ENCODE results near the gene DLGAP1. TPM values are rescaled to one million over a fixed set of nuclear protein-coding genes. Genes with fewer than 3 reads are reported as not detected.

Gene DLGAP1
- total RNA-seq, 1 donor from 2014 or later, result 2.0 TPM

GRCh38 chr18:4198956-4199355 is 256.2 kb downstream of the DLGAP1 start:
- intact Hi-C loops (cut with DNase I), result no loop called here
- Histone ChIP-seq H3K4me3 (no peak overlapping the region), H3K27ac (no peak overlapping the region), H3K36me3 (no peaks in the 10 kb centered on the region), H3K27me3 (no peaks in the 10 kb centered on the region), H3K4me1 (no peaks in the 10 kb centered on the region), H3K9me3 (no peaks in the 10 kb centered on the region)
- TF ChIP-seq CTCF (IDR thresholded peaks at IDR 0.05), result no peak
- DNase-seq (ENCODE audit: low spot score in 2 of 2), result no peak

GRCh38 chr18:4196351-4196750 is 258.8 kb downstream of the DLGAP1 start:
- H3K4me1 ChIP-seq, result no peaks in the 10 kb centered on the region
- DNase-seq (ENCODE audit: low spot score in 2 of 2), result no peak
- no peak overlapping the region for H3K4me3 ChIP-seq
- no peaks in the 10 kb centered on the region for H3K36me3 ChIP-seq
- intact Hi-C loops (cut with DNase I), result no loop called here
- no peaks in the 10 kb centered on the region for H3K27me3 ChIP-seq
- no peak overlapping the region for H3K27ac ChIP-seq
- TF ChIP-seq CTCF (IDR thresholded peaks at IDR 0.05), result no peak
- no peaks in the 10 kb centered on the region for H3K9me3 ChIP-seq

- Histone ChIP-seq H3K4me3 (no peak overlapping the region), H3K27ac (no peak overlapping the region), H3K9me3 (no peaks in the 10 kb centered on the region), H3K27me3 (no peaks in the 10 kb centered on the region), H3K36me3 (no peaks in the 10 kb centered on the region), H3K4me1 (no peaks in the 10 kb centered on the region)
- no peak for DNase-seq (ENCODE audit: low spot score in 2 of 2)
- TF ChIP-seq CTCF (IDR thresholded peaks at IDR 0.05), result no peak
- intact Hi-C loops (cut with DNase I), result no loop called here
Measured at GRCh38 chr18:4193086-4193485, 262.0 kb downstream of the DLGAP1 start.

GRCh38 chr18:4181882-4182568 is 273.1 kb downstream of the DLGAP1 start:
- Histone ChIP-seq H3K27ac (no peak overlapping the region), H3K9me3 (no peaks in the 10 kb centered on the region), H3K4me3 (no peak overlapping the region), H3K27me3 (no peaks in the 10 kb centered on the region), H3K36me3 (no peaks in the 10 kb centered on the region), H3K4me1 (no peaks in the 10 kb centered on the region)
- no peak for DNase-seq (ENCODE audit: low spot score in 2 of 2)
- intact Hi-C loops (cut with DNase I), result no loop called here
- no peak for TF ChIP-seq CTCF (IDR thresholded peaks at IDR 0.05)

- intact Hi-C loops (cut with DNase I), result no loop called here
- Histone ChIP-seq H3K9me3 (no peaks in the 10 kb centered on the region), H3K4me3 (no peak overlapping the region), H3K27ac (no peak overlapping the region), H3K4me1 (no peaks in the 10 kb centered on the region), H3K36me3 (no peaks in the 10 kb centered on the region), H3K27me3 (no peaks in the 10 kb centered on the region)
- DNase-seq (ENCODE audit: low spot score in 2 of 2), result no peak
- no peak for TF ChIP-seq CTCF (IDR thresholded peaks at IDR 0.05)
Measured at GRCh38 chr18:4181086-4181485, 274.0 kb downstream of the DLGAP1 start.

All from ascending aorta (tissue), 2 donors.